GM21825 (cell line): Measurements from ENCODE around the gene SMDT1.
"Not testable (repeated sequence)": the region's sequence is repeated elsewhere in the genome, so short reads cannot be mapped to it uniquely, and the experiment has no call there.

ENCODE experiments used
- ATAC-seq: cut with Tn5 transposase; IDR thresholded peaks from one replicate; pipeline ENCODE4 v1.9.1; 2021; ENCODE audit warnings: mild to moderate bottlenecking, moderate library complexity; ENCODE audit not compliant: unreplicated experiment

The SMDT1 gene

DNA sequence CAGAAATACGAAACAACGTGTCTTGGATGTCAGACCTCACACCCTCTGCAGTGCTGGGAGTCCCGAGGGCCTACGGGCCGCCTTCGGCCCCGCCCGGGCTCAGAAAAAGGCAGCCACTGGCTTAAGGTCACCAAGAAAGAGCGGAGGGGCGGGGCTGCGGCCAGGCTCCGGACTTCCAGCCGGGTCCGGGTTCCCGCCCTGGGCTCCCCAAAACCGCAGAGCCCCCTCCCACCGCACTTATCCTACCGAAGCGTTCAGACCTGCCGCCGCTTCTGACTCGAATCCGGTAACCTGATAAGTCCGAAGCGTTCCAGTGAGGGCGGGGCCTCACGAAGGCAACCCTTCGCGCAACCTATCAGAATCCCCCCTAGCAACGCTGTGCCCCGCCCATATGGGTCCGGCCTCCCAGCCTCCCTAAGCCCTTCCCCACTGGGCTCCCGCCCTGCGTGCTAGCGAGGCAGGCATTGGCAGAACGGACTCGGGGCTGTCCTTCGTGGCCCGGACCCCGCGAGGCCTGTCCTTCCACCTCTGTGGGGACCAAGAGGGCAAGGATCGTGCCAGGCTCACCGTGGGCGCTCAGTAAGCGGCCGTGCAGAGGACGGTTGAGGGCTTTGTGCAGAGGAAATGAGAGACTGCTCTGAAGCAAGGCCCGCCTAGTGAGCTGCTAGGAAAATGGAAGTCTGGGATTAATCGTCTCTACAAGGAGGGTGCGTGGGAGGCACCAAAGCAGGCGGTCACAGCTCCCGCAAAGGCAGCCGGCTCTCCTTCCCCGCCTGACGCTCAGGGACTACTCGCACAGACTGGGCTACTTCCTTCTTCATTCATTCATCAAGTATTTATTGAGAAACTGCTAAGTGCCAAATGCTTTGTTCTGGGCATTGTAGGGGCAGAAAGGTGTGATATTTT lies 8.7 kb upstream of the SMDT1 start, which contains the start of gene NAGA:
TSS of gene NAGA (minus strand) at position 296 of the 906 bp plus-strand sequence. CDS start 515 bp downstream, outside the sequence.
- peak; percentile 84 for ATAC-seq

GRCh38 chr22:42071508-42071907 lies 8.0 kb upstream of the SMDT1 start:
- ATAC-seq = not testable (repeated sequence)

- no peak for ATAC-seq
These were observed 6.7 kb upstream of the SMDT1 start for GRCh38 chr22:42072606-42073330.

- no peak for ATAC-seq
These were observed 5.9 kb upstream of the SMDT1 start for GRCh38 chr22:42073621-42074041.

GRCh38 chr22:42074132-42074811 lies 5.2 kb upstream of the SMDT1 start, which contains the start of gene PHETA2:
TSS of gene PHETA2 (plus strand) at chr22:42074248. CDS start at chr22:42077294, 3,046 bp downstream.
- ATAC-seq = no peak

- ATAC-seq = no peak
These were observed 4.4 kb upstream of the SMDT1 start for GRCh38 chr22:42074846-42075676.

DNA sequence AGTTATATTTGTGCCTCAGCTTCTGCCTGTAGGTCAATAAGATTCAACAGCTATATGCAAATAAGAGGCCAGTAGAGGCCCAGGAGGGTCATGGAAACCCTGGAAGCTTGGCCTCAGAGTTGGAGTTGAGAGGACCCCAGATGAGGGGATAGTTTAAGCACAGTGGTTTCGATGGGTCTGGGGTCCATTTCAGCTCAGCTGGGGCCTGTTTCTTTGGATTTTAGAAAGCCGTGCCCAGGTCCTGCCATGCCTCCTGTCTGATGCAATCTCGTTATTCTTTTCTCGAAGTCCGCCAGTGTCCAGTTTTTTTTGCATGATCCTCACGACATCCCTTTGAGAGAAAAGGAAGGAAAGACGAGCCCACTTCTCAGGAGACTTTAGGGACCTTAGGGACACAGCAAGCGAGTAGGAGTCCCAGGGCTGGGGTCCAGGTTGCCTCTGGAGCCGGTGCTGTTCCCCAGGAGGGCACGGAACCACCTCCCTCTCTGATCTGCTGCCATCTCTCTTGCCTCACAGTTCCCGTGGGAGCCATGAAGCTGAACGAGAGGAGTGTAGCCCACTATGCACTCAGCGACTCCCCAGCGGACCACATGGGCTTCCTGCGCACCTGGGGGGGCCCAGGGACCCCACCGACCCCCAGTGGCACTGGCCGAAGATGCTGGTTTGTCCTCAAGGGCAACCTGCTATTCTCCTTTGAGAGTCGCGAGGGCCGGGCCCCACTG lies 2.6 kb upstream of the SMDT1 start:
- no peak for ATAC-seq

GRCh38 chr22:42077486-42078125 lies 1.9 kb upstream of the SMDT1 start:
- no peak for ATAC-seq

GRCh38 chr22:42078469-42079318 lies 806 bp upstream of the SMDT1 start:
- peak; percentile 4 for ATAC-seq

GRCh38 chr22:42080287-42080686 lies 787 bp downstream of the SMDT1 start:
- ATAC-seq = no peak

DNA sequence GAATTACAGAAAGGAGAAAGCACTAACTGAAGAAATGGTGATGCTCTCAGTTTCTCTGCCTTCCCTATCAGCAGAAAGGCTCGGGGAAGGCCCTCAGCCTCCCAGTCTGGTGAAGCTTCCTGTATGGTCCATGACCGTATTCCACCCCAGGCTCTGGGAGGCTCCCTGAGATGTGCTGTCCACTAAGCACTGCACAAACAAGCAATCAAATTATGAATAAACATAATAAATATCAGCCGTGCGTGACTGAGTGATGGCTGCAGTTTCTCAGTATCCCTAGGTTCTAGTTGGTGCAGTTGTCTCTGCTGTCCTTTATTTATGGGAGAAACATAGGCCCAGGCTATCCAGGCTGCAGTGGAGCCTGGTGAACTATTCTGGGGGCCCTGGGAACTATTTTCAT lies 3.6 kb downstream of the SMDT1 start:
- ATAC-seq = no peak

DNA sequence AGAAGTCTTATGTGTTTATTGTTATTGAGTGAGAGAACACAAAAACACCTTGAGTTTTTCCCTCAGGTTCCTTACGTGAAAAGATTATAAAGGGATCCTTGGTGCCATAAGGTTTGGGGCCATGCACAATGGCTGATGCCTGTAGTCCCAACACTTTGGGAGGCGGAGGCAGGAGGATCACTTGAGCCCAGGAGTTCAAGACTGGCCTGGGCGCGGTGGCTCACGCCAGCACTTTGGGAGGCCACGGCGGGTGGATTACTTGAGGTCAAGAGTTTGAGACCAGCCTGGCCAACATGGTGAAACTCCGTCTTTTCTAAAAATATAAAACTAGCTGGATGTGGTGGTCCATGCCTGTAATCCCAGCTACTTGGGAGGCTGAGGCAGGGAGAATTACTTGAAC lies 5.4 kb downstream of the SMDT1 start:
- no peak for ATAC-seq

GRCh38 chr22:42086051-42086450 lies 6.6 kb downstream of the SMDT1 start:
- ATAC-seq = no peak

GRCh38 chr22:42090596-42091454 lies 11.3 kb downstream of the SMDT1 start, which contains the start of gene NDUFA6:
TSS of gene NDUFA6 (minus strand) at chr22:42090772. CDS start at chr22:42090744, 28 bp downstream.
- peak; percentile 90 for ATAC-seq

- no peak for ATAC-seq
These were observed 11.9 kb downstream of the SMDT1 start for GRCh38 chr22:42091455-42091782.

DNA sequence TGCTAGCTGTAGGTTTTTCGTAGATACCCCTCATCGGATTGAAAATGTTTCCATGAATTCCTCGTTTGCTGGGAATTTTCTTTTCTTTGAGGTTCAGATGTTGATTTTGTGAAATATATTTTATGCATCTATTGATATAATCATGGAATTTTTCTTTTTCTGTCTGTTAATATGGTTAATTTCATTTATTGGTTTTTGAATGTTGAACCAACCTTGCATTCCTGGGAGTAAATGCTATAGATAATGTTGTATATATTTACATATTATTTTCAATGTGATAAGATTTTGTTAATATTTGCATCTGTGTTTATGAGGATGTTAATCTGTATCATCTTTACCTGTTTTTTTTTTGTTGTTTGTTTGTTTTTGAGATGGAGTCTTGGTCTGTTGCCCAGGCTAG lies 21.7 kb downstream of the SMDT1 start:
- no peak for ATAC-seq

- not testable (repeated sequence) for ATAC-seq
These were observed 24.9 kb downstream of the SMDT1 start for GRCh38 chr22:42104332-42104860.
